ENCODE measurements around the gene TMEM204.

The TMEM204 gene

DNA sequence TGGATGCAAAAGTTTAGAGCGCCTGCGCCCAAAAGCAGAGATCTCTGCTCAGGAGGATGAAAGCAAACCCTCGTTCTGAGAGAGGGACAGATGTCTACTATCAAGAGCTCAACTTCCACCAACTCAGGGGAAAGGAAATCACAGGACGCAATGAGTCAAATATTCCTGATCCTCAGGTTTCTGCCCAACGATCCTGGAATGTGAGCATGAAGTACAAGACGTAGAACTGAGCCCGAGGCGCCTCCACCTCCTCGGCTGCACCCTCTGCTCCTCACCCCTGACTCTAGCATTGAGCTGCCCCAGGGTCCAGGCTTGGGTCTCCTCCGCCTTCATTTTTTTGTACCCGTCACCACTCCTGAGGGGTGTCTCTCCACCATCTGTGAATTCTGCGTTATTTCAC is 63.0 kb downstream of the TMEM204 start:
- no peak for DNase-seq (ENCODE audit: low spot score)
- Histone ChIP-seq H3K4me3 (ENCODE audit: severe bottlenecking) (no peak overlapping the region), H3K4me1 (ENCODE audit: insufficient read depth, poor library complexity, severe bottlenecking) (no peaks in the 10 kb centered on the region), H3K9me3 (ENCODE audit: severe bottlenecking) (no peaks in the 10 kb centered on the region), H3K36me3 (ENCODE audit: low read depth) (no peaks in the 10 kb centered on the region), H3K27ac (ENCODE audit: poor library complexity, severe bottlenecking) (no peak overlapping the region), H3K27me3 (ENCODE audit: insufficient read depth, poor library complexity, severe bottlenecking) (no peaks in the 10 kb centered on the region)
- ATAC-seq (ENCODE audit: low read depth), result no peak
- TF ChIP-seq, protein P1, sequence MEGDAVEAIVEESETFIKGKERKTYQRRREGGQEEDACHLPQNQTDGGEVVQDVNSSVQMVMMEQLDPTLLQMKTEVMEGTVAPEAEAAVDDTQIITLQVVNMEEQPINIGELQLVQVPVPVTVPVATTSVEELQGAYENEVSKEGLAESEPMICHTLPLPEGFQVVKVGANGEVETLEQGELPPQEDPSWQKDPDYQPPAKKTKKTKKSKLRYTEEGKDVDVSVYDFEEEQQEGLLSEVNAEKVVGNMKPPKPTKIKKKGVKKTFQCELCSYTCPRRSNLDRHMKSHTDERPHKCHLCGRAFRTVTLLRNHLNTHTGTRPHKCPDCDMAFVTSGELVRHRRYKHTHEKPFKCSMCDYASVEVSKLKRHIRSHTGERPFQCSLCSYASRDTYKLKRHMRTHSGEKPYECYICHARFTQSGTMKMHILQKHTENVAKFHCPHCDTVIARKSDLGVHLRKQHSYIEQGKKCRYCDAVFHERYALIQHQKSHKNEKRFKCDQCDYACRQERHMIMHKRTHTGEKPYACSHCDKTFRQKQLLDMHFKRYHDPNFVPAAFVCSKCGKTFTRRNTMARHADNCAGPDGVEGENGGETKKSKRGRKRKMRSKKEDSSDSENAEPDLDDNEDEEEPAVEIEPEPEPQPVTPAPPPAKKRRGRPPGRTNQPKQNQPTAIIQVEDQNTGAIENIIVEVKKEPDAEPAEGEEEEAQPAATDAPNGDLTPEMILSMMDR (IDR thresholded peaks at IDR 0.05; ENCODE audit: poor library complexity, severe bottlenecking), result no peak

DNA sequence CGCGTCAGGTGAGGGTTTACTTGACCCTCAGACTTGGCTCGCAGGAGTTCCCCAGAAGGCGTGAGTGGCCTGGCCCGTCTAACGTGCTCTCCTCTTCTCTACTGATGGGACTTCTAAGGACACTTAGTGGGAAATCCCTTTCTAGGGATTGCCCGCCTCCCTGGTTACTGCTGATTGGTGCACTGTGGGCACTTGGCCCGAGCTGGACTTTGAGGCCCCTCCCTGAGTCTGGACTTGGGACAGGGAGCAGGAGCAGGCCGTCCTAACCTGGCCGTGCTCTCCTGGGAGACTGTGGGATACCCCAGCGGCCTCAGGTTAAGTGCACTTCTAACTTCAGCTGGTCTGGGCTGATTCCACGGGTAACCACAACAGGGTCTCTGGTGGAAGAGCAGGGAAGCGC is 63.7 kb downstream of the TMEM204 start:
- H3K36me3 ChIP-seq (ENCODE audit: low read depth), result no peaks in the 10 kb centered on the region
- DNase-seq (ENCODE audit: low spot score) (no peak), ATAC-seq (ENCODE audit: low read depth) (no peak)
- no peaks in the 10 kb centered on the region for H3K27me3 ChIP-seq (ENCODE audit: insufficient read depth, poor library complexity, severe bottlenecking)
- no peaks in the 10 kb centered on the region for H3K9me3 ChIP-seq (ENCODE audit: severe bottlenecking)
- H3K4me3 ChIP-seq (ENCODE audit: severe bottlenecking), result no peak overlapping the region
- no peak overlapping the region for H3K27ac ChIP-seq (ENCODE audit: poor library complexity, severe bottlenecking)
- TF ChIP-seq, protein P1 (IDR thresholded peaks at IDR 0.05; ENCODE audit: poor library complexity, severe bottlenecking), result no peak
- H3K4me1 ChIP-seq (ENCODE audit: insufficient read depth, poor library complexity, severe bottlenecking), result no peaks in the 10 kb centered on the region

DNA sequence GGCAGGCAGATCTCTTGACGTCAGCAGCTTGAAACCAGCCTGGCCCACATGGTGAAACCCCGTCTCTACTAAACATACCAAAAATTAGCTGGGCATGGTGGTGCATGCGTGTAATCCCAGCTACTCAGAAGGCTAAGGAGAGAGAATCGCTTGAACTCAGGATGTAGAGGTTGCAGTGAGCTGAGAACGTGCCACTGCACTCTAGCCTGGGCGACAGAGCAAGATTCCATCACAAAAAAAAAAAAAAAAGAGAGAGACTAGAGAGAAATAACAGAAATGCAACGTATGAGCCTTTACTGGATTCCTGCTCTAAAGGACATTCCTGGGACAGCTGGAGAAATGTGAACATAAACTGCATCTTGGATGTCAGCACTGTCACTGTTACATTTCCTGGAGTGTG is 67.6 kb downstream of the TMEM204 start:
- TF ChIP-seq, protein P1 (IDR thresholded peaks at IDR 0.05; ENCODE audit: poor library complexity, severe bottlenecking), result no peak
- H3K9me3 ChIP-seq (ENCODE audit: severe bottlenecking), result no peaks in the 10 kb centered on the region
- ATAC-seq (ENCODE audit: low read depth), result no peak
- H3K27me3 ChIP-seq (ENCODE audit: insufficient read depth, poor library complexity, severe bottlenecking), result no peaks in the 10 kb centered on the region
- no peaks in the 10 kb centered on the region for H3K4me1 ChIP-seq (ENCODE audit: insufficient read depth, poor library complexity, severe bottlenecking)
- H3K27ac ChIP-seq (ENCODE audit: poor library complexity, severe bottlenecking), result no peak overlapping the region
- no peak overlapping the region for H3K4me3 ChIP-seq (ENCODE audit: severe bottlenecking)
- H3K36me3 ChIP-seq (ENCODE audit: low read depth), result 0 out of 2 replicates have a peak, but pooled peaks cover 1% of the 10 kb centered on the region
- no peak for DNase-seq (ENCODE audit: low spot score)

DNA sequence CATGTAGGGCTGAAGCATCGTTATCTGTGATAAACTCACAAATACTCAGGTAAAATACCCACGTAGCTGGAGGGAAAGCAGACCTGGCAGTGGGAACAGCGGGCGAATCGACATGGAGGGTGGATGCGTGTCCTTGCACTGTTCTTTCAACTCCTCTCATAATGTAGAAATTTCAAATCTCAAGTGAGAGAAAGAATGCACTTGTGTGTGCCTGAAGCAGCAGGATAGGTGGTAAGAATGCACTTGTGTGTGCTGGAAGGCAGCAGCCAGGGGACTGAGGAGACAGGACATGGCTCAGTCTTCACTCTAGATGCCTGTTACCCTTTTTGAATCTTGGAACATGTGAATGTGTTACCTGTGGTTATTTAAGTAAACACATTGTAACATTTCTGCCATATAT is 68.0 kb downstream of the TMEM204 start:
- H3K4me1 ChIP-seq (ENCODE audit: insufficient read depth, poor library complexity, severe bottlenecking), result no peaks in the 10 kb centered on the region
- 0 out of 2 replicates have a peak, but pooled peaks cover 6% of the 10 kb centered on the region for H3K36me3 ChIP-seq (ENCODE audit: low read depth)
- TF ChIP-seq, protein P1 (IDR thresholded peaks at IDR 0.05; ENCODE audit: poor library complexity, severe bottlenecking), result no peak
- no peak for ATAC-seq (ENCODE audit: low read depth)
- H3K27me3 ChIP-seq (ENCODE audit: insufficient read depth, poor library complexity, severe bottlenecking), result no peaks in the 10 kb centered on the region
- no peak overlapping the region for H3K4me3 ChIP-seq (ENCODE audit: severe bottlenecking)
- H3K27ac ChIP-seq (ENCODE audit: poor library complexity, severe bottlenecking), result no peak overlapping the region
- DNase-seq (ENCODE audit: low spot score), result no peak
- H3K9me3 ChIP-seq (ENCODE audit: severe bottlenecking), result no peaks in the 10 kb centered on the region

DNA sequence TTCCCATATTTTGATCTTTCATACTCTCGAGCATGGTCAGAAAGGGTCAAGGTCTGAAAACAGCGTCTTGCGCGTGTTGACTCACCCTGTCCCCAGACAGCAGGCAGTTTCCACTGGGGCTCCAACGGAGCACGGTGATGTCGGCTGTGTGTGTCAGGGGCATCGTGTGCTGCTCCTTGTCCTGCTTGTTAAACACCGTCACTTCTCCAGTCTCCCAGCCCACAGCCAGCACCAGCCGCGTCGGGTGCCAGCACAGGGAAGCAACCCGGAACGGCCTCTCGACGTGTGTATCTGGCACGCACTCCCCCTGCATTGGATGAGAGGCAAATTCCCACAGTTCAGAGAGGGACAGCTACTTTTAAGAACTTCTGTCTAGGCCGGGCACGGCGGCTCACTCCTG is 68.8 kb downstream of the TMEM204 start:
- Histone ChIP-seq H3K27me3 (ENCODE audit: insufficient read depth, poor library complexity, severe bottlenecking) (no peaks in the 10 kb centered on the region), H3K4me3 (ENCODE audit: severe bottlenecking) (no peak overlapping the region), H3K4me1 (ENCODE audit: insufficient read depth, poor library complexity, severe bottlenecking) (no peaks in the 10 kb centered on the region), H3K27ac (ENCODE audit: poor library complexity, severe bottlenecking) (no peak overlapping the region), H3K36me3 (ENCODE audit: low read depth) (0 out of 2 replicates have a peak, but pooled peaks cover 8% of the 10 kb centered on the region), H3K9me3 (ENCODE audit: severe bottlenecking) (no peaks in the 10 kb centered on the region)
- ATAC-seq (ENCODE audit: low read depth), result no peak
- DNase-seq (ENCODE audit: low spot score), result no peak
- TF ChIP-seq, protein P1 (IDR thresholded peaks at IDR 0.05; ENCODE audit: poor library complexity, severe bottlenecking), result no peak
